Activated naive CD4-positive, alpha-beta T cell treated with anti-CD3 and anti-CD28 coated beads, Interleukin-2, amount 50 U/mL, for 16 hours (primary cell): ENCODE results near the gene KRT85.
A peak's percentile ranks its signal among the peaks of the same experiment; 100 is the strongest.
"Not testable (repeated sequence)": the region's sequence is repeated elsewhere in the genome, so short reads cannot be mapped to it uniquely, and the experiment has no call there.

ENCODE experiments used
- DNase-seq: peaks from one replicate; pipeline ENCODE4 v3.0.0-alpha.2; 2020

KRT85 gene

GRCh38 chr12:52347551-52348510, 19.4 kb downstream of the KRT85 start:
- no peak for DNase-seq

DNA sequence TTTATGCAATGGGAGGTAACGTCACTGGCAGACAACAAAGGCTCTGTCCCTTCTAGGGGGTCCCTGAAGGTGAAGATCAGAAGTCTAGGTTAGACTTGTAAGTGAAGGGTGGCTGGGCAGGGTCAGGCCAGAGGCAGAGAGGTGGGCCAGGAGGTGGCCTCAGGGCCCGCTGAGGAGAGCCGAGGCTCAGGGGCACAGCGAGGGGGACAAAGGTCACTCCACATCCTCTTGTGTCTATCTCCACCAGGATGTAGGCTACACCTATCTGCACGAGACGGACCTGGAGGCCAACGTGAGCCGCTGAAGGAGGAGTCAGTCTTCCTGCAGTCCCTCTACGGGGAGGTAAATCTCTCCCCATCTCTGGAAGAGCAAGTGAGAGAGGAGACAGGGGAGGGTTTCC, 20.3 kb downstream of the KRT85 start:
- no peak for DNase-seq

DNA sequence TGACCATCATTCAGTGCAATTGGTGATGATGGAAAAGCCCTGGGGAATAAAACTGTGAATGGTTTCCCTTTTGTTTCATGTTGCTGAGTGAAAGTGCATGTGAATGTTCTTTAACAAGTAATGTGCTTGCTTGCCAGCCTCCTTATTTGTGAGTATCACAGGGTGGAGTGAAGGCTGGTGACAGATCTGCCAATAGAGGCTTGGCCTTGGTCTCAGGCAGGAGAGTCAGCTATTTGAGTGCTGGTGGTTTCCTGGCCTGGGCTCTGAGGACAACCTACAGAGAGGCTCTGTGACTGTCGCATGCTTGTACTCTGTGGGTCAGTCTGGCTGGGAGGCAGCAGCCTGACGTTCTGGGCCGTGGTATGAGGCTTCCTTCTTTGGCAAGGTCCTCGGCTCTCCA, 20.7 kb downstream of the KRT85 start:
- DNase-seq = no peak

GRCh38 chr12:52345041-52345440, 22.2 kb downstream of the KRT85 start:
- DNase-seq = not testable (repeated sequence)

DNA sequence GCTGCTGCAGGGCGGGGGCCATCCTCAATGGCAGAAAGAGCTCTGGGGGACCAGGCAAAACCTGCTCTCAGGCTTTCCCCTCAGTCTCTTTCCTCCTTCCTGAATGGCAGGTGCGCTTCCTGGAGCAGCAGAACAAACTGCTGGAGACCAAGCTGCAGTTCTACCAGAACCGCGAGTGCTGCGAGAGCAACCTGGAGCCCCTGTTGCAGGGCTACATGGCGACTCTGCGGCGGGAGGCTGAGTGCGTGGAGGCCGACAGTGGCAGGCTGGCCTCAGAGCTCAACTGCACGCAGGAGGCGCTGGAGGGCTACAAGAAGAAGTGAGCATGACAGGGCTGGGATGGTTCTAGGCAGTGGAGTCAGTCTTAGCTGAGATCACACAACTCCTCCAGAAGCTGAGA, 23.2 kb downstream of the KRT85 start:
- DNase-seq = no peak

DNA sequence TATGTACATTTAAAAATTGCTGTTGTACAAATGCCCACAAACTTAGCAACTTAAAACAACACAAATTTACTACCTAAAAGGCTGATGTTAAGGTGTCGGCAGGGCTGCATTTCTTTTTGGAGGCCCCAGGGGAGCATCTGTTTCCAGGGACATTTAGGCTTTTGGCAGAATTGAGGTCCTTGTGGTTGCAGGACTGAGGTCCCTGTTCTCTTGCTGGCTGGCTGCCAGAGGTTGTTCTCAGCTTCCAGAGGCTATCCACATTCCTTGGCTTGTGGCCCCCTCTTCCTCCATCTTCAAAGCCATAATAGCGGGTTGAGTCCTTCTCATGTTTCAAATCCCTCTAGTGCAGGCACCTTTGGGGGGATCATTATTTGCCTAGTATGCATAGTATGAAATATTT, 23.7 kb downstream of the KRT85 start:
- no peak for DNase-seq

GRCh38 chr12:52342781-52343490, 24.3 kb downstream of the KRT85 start:
- DNase-seq = no peak

- DNase-seq = no peak
Observed at GRCh38 chr12:52341066-52341580, 26.2 kb downstream of the KRT85 start.

- no peak for DNase-seq
Observed at GRCh38 chr12:52338241-52338960, 28.9 kb downstream of the KRT85 start.

GRCh38 chr12:52337054-52337453, 30.2 kb downstream of the KRT85 start:
- DNase-seq = no peak

- no peak for DNase-seq
Observed at GRCh38 chr12:52336641-52337040, 30.6 kb downstream of the KRT85 start.

DNA sequence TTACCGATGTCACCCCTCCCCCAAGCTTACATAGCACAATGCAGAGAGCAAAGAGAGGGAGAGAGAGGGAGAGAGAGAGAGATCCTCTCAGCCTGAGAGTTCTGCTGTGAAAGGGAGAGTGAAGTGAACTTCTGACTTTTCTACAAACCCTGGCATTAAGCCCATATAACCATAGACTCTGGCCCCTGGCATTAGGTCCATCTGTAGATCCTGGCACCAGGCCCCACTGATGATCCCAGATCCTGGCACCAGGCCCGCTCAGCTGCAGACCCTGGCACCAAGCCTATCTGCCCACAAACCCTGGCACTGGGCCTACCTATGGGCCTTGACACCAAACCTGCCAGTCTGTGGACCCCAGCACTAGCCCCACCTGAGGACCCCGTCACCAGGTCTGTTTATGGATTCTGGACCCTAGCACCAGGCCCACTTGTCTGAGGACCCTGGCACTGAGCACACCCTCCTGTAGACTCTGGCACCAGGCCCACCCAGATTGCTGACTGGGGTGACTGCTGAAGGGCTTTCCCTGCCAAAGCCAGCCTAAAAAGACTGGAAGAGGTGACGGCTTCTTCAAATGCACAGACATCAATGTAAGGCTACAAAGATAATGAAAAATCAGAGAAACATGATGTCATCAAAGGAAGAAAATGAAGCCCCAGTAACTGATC, 31.6 kb downstream of the KRT85 start:
- no peak for DNase-seq

DNA sequence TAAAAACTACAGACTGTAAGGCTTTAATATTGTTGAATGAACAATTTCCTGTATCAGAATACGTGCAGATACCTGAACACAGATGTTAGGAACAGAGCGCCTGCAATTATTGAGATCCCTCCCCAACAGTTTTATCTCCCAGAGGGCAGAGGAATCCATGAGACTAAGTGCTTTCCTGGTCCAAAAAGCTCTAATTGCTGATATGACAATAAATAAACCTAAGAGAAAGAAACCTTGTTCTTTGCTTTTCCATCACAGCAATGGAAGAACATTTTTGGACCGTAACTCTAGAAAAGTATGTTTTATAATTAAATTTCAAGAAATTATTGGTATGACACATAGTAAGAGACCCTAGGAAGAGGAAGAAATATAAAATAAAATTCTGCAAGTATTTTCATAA, 33.1 kb downstream of the KRT85 start:
- no peak for DNase-seq

DNA sequence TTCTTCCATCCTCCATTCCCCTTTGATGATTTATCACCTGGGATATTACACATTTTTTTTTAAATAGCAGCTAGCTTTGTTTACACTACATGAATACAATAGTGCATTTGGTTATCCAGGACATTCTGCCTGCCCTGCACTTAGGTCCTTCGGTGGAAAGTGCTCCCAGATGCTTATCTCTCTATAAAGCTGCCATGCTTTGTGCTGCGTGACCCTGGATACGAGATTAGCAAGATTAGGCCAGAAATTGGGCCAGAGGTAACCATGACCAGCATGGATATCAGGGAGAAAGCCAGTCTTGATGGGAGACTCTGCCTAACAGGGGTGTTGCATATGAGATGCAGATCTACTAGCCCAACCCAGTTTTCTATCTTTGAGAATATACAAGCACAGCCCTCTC, 34.0 kb downstream of the KRT85 start:
- no peak for DNase-seq

- no peak for DNase-seq
Observed at GRCh38 chr12:52332381-52332780, 34.9 kb downstream of the KRT85 start.

DNA sequence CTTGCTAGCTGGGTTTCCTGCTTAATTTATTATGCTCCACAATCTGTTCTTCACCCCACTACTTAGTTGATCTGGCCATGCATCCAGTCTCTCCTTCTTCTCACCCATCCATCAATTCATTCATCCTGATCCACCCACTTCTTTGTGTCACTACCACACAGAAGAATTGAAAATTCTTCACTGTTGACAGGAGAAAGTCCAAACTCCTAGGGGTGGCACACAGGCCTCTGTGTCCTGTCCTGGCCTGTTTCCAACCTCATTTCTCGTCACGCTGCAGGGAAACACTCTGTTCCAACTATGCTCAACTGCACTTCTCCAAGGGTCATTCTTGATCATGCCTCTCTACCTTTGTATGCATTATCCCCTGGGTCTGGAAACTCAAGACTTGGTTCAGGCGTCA, 35.4 kb downstream of the KRT85 start:
- DNase-seq = no peak

- DNase-seq = no peak
Observed at GRCh38 chr12:52331039-52331438, 36.2 kb downstream of the KRT85 start.

DNA sequence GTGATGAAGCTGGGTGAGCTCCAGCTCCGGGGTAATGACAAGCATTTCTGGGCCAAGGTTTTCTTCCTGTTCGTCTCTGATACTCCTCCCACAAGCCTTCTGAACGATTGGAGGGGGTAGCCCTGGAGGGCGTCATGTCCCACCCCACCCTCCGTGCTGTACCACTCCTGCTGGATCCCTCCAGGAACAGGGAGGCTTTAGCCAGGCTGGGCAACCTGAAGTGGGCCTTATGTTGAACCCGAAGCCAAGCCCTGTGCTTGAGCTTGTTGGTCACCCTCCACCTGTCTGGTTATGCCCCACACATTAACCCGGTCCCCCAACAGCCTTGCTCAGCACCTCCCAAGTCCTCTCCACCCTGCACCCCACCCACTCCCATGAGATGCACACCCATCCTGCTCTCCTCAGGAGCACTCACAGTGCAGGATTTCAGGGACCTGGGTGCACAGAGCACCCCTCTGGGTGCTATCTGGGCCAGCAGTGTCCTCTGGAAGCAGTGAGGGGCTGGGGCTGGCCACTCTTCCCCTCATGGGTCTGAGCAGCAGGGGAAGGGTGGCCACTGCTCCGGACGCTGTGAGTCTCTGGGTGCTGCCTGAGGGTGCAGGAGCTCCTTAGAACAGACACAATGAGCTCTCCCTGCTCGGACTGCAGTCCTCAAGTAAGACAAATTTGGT, 39.3 kb downstream of the KRT85 start:
- no peak for DNase-seq

GRCh38 chr12:52327052-52327829, 40.0 kb downstream of the KRT85 start:
- DNase-seq = peak; percentile 79

DNA sequence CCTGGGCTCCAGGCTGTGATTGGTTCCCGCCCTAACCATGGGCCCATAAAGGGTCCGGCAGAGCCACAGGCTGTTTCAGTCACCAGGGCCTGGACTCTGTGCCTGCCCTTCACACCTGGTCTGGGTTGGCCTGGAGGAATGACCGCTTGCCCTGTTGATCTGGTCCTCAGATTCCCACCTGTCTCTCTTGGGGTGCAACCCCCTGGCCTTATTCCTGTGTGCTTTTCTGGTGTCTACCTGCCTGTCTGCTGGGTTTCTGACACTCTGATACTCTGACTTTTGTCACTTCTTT, 43.2 kb downstream of the KRT85 start:
- DNase-seq = no peak

GRCh38 chr12:52323416-52324152, 43.7 kb downstream of the KRT85 start:
- DNase-seq = no peak
